ENCODE data around the gene TGFB2. TPM values are rescaled to one million over a fixed set of nuclear protein-coding genes. Genes with fewer than 3 reads are reported as not detected.

Gene TGFB2
- total RNA-seq, 2 experiments from 2014 or later, result 0.03 to 0.11 TPM

- Histone ChIP-seq H3K79me2 (ENCODE audit: insufficient read depth, low read depth, low read length) (no peaks in the 10 kb centered on the region), H3K9me2 (ENCODE audit: insufficient read depth, low read length) (no peaks in the 10 kb centered on the region), H4K20me1 (ENCODE audit: insufficient read depth, low read length) (no peaks in the 10 kb centered on the region; the same call in 1 of the 2 replicates), H3K36me3 (ENCODE audit: insufficient read depth, low read length) (peaks cover 12% of the 10 kb centered on the region), H3K9me3 (ENCODE audit: low read length) (no peaks in the 10 kb centered on the region), H3K4me3 (ENCODE audit: low read depth, low read length, poor library complexity, severe bottlenecking) (no peak overlapping the region), H3K27ac (ENCODE audit: low read depth, low read length, poor library complexity, severe bottlenecking) (no peak overlapping the region), H3K4me2 (ENCODE audit: low read length) (no peak overlapping the region), H3K4me1 (ENCODE audit: insufficient read depth, low read length, poor library complexity, severe bottlenecking) (peaks cover 5% of the 10 kb centered on the region), H2AFZ (ENCODE audit: low read length) (no peak overlapping the region)
- intact Hi-C loops (cut with micrococcal nuclease; ENCODE audit: unreplicated experiment), result no loop called here
- no peak for DNase-seq (ENCODE audit: low spot score)
- no TSS peak for BruUV-seq (replicated peaks)
- CTCF ChIA-PET (ENCODE audit: unreplicated experiment), result no interaction called here
- POLR2A ChIA-PET, result interaction anchor here (0.6 kb wide), 1 partner anchor 37 kb away, joined by 3 read pairs; no protein-coding TSS in a partner anchor
- TF ChIP-seq EZH2phosphoT487 (IDR thresholded peaks at IDR 0.05; ENCODE audit: borderline replicate concordance, low read depth, low read length) (no peak), CTCF (conservative IDR thresholded peaks at IDR 0.05; ENCODE audit: low read length) (no peak)
Observed at GRCh38 chr1:218348628-218349071, 3.5 kb downstream of the TGFB2 start.

GRCh38 chr1:218349348-218350034, 4.4 kb downstream of the TGFB2 start:
- Histone ChIP-seq H4K20me1 (ENCODE audit: insufficient read depth, low read length) (no peaks in the 10 kb centered on the region; the same call in 1 of the 2 replicates), H3K9me2 (ENCODE audit: insufficient read depth, low read length) (no peaks in the 10 kb centered on the region), H3K27ac (ENCODE audit: low read depth, low read length, poor library complexity, severe bottlenecking) (no peak overlapping the region), H3K4me3 (ENCODE audit: low read depth, low read length, poor library complexity, severe bottlenecking) (no peak overlapping the region), H2AFZ (ENCODE audit: low read length) (no peak overlapping the region), H3K4me2 (ENCODE audit: low read length) (no peak overlapping the region), H3K9me3 (ENCODE audit: low read length) (no peaks in the 10 kb centered on the region), H3K36me3 (ENCODE audit: insufficient read depth, low read length) (peaks cover 3% of the 10 kb centered on the region; the same call in 1 of the 2 replicates), H3K79me2 (ENCODE audit: insufficient read depth, low read depth, low read length) (no peaks in the 10 kb centered on the region), H3K4me1 (ENCODE audit: insufficient read depth, low read length, poor library complexity, severe bottlenecking) (peaks cover 5% of the 10 kb centered on the region)
- DNase-seq (ENCODE audit: low spot score), result no peak
- ChIA-PET POLR2A (no interaction called here), CTCF (ENCODE audit: unreplicated experiment) (no interaction called here)
- TF ChIP-seq EZH2phosphoT487 (IDR thresholded peaks at IDR 0.05; ENCODE audit: borderline replicate concordance, low read depth, low read length), result no peak
- TF ChIP-seq CTCF (conservative IDR thresholded peaks at IDR 0.05; ENCODE audit: low read length), result no peak
- intact Hi-C loops (cut with micrococcal nuclease; ENCODE audit: unreplicated experiment), result no loop called here
- no TSS peak for BruUV-seq (replicated peaks)

DNA sequence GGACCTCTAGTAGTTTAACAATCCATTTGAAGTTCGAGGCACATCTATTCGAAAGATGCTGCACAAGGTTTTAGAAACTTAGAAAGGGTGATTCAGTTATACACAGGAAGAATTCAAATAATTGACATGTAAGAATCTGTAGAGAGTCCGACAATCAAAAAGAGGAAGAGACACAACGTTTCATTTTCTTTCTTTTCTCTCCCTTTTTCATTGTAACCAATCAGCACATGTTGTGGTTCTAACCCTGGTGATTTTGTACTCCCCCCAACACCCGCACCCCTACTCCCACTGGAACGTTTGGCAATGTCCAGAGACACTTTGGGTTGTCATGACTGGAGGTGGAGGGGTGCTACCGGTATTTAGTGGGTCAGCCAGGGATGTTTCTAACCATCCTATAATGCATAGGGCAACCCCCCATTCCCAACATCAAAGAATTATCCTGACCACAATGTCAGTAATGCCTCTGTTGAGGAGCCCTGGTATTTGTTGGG, 4.9 kb downstream of the TGFB2 start:
- DNase-seq (ENCODE audit: low spot score), result no peak
- intact Hi-C loops (cut with micrococcal nuclease; ENCODE audit: unreplicated experiment), result no loop called here
- H3K9me3 ChIP-seq (ENCODE audit: low read length), result no peaks in the 10 kb centered on the region
- CTCF ChIA-PET (ENCODE audit: unreplicated experiment), result no interaction called here
- TF ChIP-seq EZH2phosphoT487 (IDR thresholded peaks at IDR 0.05; ENCODE audit: borderline replicate concordance, low read depth, low read length) (no peak), CTCF (conservative IDR thresholded peaks at IDR 0.05; ENCODE audit: low read length) (no peak)
- H3K36me3 ChIP-seq (ENCODE audit: insufficient read depth, low read length), result no peaks in the 10 kb centered on the region; the same call in 1 of the 2 replicates
- H3K79me2 ChIP-seq (ENCODE audit: insufficient read depth, low read depth, low read length), result no peaks in the 10 kb centered on the region
- no peaks in the 10 kb centered on the region for H3K9me2 ChIP-seq (ENCODE audit: insufficient read depth, low read length)
- H3K4me1 ChIP-seq (ENCODE audit: insufficient read depth, low read length, poor library complexity, severe bottlenecking), result peaks cover 5% of the 10 kb centered on the region
- no peak overlapping the region for H2AFZ ChIP-seq (ENCODE audit: low read length)
- BruUV-seq (replicated peaks), result no TSS peak
- no peak overlapping the region for H3K27ac ChIP-seq (ENCODE audit: low read depth, low read length, poor library complexity, severe bottlenecking)
- H3K4me3 ChIP-seq (ENCODE audit: low read depth, low read length, poor library complexity, severe bottlenecking), result no peak overlapping the region
- POLR2A ChIA-PET, result no interaction called here
- no peaks in the 10 kb centered on the region; the same call in 1 of the 2 replicates for H4K20me1 ChIP-seq (ENCODE audit: insufficient read depth, low read length)
- no peak overlapping the region for H3K4me2 ChIP-seq (ENCODE audit: low read length)
